Progenitor cell of endocrine pancreas (in vitro differentiated cells): ENCODE measurements around the gene SKP2. TPM values are rescaled to one million over a fixed set of nuclear protein-coding genes. Genes with fewer than 3 reads are reported as not detected.

ENCODE experiments used
- DNase-seq: peaks from one replicate; pipeline ENCODE4 v3.0.0; 2021; ENCODE audit warnings: low spot score; ENCODE audit not compliant: unreplicated experiment
- H3K27ac Mint-ChIP-seq: 2 replicates; pipeline ENCODE4 v1.8.0; 2021; ENCODE audit warnings: mild to moderate bottlenecking, moderate library complexity, mixed read lengths
- H3K27me3 Mint-ChIP-seq: 2 replicates; pipeline ENCODE4 v1.8.0; 2021; ENCODE audit warnings: mixed read lengths
- H3K36me3 Mint-ChIP-seq: 2 replicates; pipeline ENCODE4 v1.8.0; 2022; ENCODE audit warnings: mixed read lengths; ENCODE audit not compliant: insufficient read depth
- H3K4me1 Mint-ChIP-seq: 2 replicates; pipeline ENCODE4 v1.8.0; 2021; ENCODE audit warnings: low read depth, mixed read lengths
- H3K4me3 Mint-ChIP-seq: 2 replicates; pipeline ENCODE4 v1.8.0; 2021; ENCODE audit warnings: low read depth, mild to moderate bottlenecking, moderate library complexity, mixed read lengths
- H3K9me3 Mint-ChIP-seq: 2 replicates; pipeline ENCODE4 v1.8.0; 2021; ENCODE audit warnings: low read depth, mixed read lengths
- total RNA-seq: library from RNA; stranded (reverse); gene quantifications from 2 replicates; pipeline ENCODE4 v1.2.1, GENCODE V29; 2021
- TF ChIP-seq, protein P1 (sequence below): fragments of 200-600 bp; sonication (generic); IDR thresholded peaks from one replicate; pipeline ENCODE4 v1.5.0; 2021; ENCODE audit warnings: antibody characterized with exemption, mild to moderate bottlenecking; ENCODE audit not compliant: unreplicated experiment

SKP2 gene
- total RNA-seq, 1 donor from 2014 or later = 68.4 TPM

GRCh38 chr5:36158144-36158543, 6.2 kb downstream of the SKP2 start:
- Mint-ChIP-seq H3K36me3 (peaks cover 37% of the 10 kb centered on the region), H3K27ac (no peak overlapping the region), H3K4me1 (peaks cover 12% of the 10 kb centered on the region)

GRCh38 chr5:36160617-36161016, 8.7 kb downstream of the SKP2 start:
- Mint-ChIP-seq H3K4me3 (no peak overlapping the region), H3K27ac (no peak overlapping the region), H3K36me3 (peaks cover 31% of the 10 kb centered on the region)

More at GRCh38 chr5:36158144-36158543, 6.2 kb downstream of the SKP2 start:
- H3K9me3 Mint-ChIP-seq = no peaks in the 10 kb centered on the region
- H3K27me3 Mint-ChIP-seq = no peaks in the 10 kb centered on the region
- TF ChIP-seq, protein P1, sequence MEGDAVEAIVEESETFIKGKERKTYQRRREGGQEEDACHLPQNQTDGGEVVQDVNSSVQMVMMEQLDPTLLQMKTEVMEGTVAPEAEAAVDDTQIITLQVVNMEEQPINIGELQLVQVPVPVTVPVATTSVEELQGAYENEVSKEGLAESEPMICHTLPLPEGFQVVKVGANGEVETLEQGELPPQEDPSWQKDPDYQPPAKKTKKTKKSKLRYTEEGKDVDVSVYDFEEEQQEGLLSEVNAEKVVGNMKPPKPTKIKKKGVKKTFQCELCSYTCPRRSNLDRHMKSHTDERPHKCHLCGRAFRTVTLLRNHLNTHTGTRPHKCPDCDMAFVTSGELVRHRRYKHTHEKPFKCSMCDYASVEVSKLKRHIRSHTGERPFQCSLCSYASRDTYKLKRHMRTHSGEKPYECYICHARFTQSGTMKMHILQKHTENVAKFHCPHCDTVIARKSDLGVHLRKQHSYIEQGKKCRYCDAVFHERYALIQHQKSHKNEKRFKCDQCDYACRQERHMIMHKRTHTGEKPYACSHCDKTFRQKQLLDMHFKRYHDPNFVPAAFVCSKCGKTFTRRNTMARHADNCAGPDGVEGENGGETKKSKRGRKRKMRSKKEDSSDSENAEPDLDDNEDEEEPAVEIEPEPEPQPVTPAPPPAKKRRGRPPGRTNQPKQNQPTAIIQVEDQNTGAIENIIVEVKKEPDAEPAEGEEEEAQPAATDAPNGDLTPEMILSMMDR = no peak
- DNase-seq = no peak
- no peak overlapping the region for H3K4me3 Mint-ChIP-seq

DNA sequence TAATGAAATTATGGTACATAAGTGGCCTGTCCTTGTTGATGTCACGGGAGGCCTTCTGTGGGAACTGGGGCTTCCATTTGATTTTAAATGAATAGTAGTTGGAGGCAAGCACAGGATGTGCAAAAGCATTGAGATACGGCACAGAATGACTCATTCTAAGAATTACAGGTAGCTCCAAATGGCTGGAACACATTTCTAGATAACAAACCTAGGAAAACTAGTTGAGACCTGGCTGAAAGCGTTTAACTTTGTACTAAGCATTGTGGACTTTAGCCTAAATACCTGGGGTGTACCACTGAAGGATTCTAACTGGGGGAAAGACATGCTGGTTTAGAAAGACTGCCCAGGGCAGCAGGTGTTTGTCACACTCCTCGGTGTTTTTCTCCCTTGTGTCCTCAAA, 9.4 kb downstream of the SKP2 start:
- peaks cover 26% of the 10 kb centered on the region for H3K36me3 Mint-ChIP-seq
- H3K4me3 Mint-ChIP-seq = no peak overlapping the region
- no peaks in the 10 kb centered on the region for H3K9me3 Mint-ChIP-seq
- H3K27me3 Mint-ChIP-seq = no peaks in the 10 kb centered on the region
- DNase-seq = no peak
- TF ChIP-seq, protein P1 = no peak
- H3K4me1 Mint-ChIP-seq = peaks cover 2% of the 10 kb centered on the region
- no peak overlapping the region for H3K27ac Mint-ChIP-seq

More at GRCh38 chr5:36160617-36161016, 8.7 kb downstream of the SKP2 start:
- TF ChIP-seq, protein P1 = no peak
- peaks cover 2% of the 10 kb centered on the region for H3K4me1 Mint-ChIP-seq
- no peaks in the 10 kb centered on the region for H3K27me3 Mint-ChIP-seq
- H3K9me3 Mint-ChIP-seq = no peaks in the 10 kb centered on the region
- no peak for DNase-seq

DNA sequence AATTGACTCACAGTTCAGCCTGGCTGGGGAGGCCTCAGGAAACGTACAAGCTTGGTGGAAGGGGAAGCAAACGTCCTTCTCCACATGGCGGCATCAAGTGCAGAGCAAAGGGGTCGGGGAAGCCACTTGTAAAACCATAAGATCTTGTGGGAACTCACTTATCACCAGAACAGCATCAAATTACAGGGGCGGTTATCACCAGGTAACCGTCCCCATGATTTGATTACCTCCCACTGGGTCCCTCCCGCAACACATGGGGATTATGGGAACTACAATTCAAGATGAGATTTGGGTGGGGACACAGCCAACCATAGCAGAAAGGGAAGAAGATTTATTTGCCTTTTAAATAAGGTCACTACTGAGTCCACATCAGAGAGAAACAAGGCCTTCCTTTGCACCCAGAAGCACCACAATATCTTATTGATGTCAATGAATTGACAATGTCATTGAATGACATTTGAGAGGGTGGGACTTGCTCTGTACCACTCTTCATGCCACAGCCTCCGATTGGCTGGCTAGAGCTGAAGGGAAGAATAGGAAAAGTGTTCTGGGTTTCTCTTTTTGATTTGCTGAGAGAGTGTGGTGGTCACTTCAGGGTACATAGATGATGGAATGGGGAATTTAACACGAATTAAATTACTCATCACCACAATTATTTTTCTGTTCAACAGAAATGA, 11.0 kb downstream of the SKP2 start:
- H3K4me3 Mint-ChIP-seq = no peak overlapping the region
- peaks cover 33% of the 10 kb centered on the region for H3K36me3 Mint-ChIP-seq
- peaks cover 2% of the 10 kb centered on the region for H3K4me1 Mint-ChIP-seq
- no peak overlapping the region for H3K27ac Mint-ChIP-seq
- H3K27me3 Mint-ChIP-seq = no peaks in the 10 kb centered on the region
- DNase-seq = no peak
- TF ChIP-seq, protein P1 = no peak
- no peaks in the 10 kb centered on the region for H3K9me3 Mint-ChIP-seq

GRCh38 chr5:36164461-36164860, 12.6 kb downstream of the SKP2 start:
- Mint-ChIP-seq H3K27ac (no peak overlapping the region), H3K9me3 (no peaks in the 10 kb centered on the region), H3K4me1 (no peaks in the 10 kb centered on the region), H3K4me3 (no peak overlapping the region), H3K27me3 (no peaks in the 10 kb centered on the region), H3K36me3 (peaks cover 38% of the 10 kb centered on the region)
- TF ChIP-seq, protein P1 = no peak
- no peak for DNase-seq
